Ovary (tissue), 9 donors: ENCODE results near the gene BIN1. TPM values are rescaled to one million over a fixed set of nuclear protein-coding genes. Genes with fewer than 3 reads are reported as not detected.

ENCODE experiments used
- DNase-seq, 5 donors: peaks; one replicate each; pipeline ENCODE4 v3.0.0-alpha.2; 2019 to 2020
- H3K27ac ChIP-seq, 2 donors: fragments of 200-600 bp; one replicate each; pipeline versions ENCODE4 v1.5.1 to v1.8.0; 2019 to 2022
- H3K27me3 ChIP-seq: fragments of 200-600 bp; one replicate; pipeline ENCODE4 v1.8.0; 2022
- H3K36me3 ChIP-seq: fragments of 200-600 bp; sonication (generic); one replicate; pipeline ENCODE4 v1.5.1; 2019
- H3K4me1 ChIP-seq: one replicate; pipeline ENCODE4 v1.8.1; 2013; ENCODE audit warnings: mild to moderate bottlenecking, moderate library complexity; ENCODE audit not compliant: insufficient read depth
- H3K4me3 ChIP-seq: fragments of 200-600 bp; sonication (generic); one replicate; pipeline ENCODE4 v1.5.1; 2017
- H3K9me3 ChIP-seq, 2 donors: fragments of 200-600 bp in 1 of 2; sonication (generic) in 1 of 2; one replicate each; pipeline versions ENCODE4 v1.5.1 to v1.8.1; 2013 to 2019; ENCODE audit warnings: mild to moderate bottlenecking in 1 of 2, moderate library complexity in 1 of 2
- CTCF ChIP-seq, 3 donors: fragments of 450-650 bp in 2 of 3; fragments of 200-600 bp in 1 of 3; IDR thresholded peaks; one replicate each; pipeline versions ENCODE4 v1.5.1 to v1.8.0; 2016 to 2022; ENCODE audit warnings: antibody characterized with exemption in 3 of 3, mild to moderate bottlenecking in 1 of 3
- EP300 ChIP-seq: sonication (generic); formaldehyde crosslinking; IDR thresholded peaks from one replicate; pipeline ENCODE4 v1.6.1; 2017; ENCODE audit warnings: antibody characterized with exemption
- POLR2A ChIP-seq: fragments of 450-650 bp; IDR thresholded peaks from one replicate; pipeline ENCODE4 v1.6.1; 2017; ENCODE audit warnings: antibody characterized with exemption, mild to moderate bottlenecking, moderate library complexity
- WGBS, 3 donors: extraction: QIAGEN DNeasy Blood & Tissue Kit in 1 of 3; methylation state at CpG; one replicate each; pipeline versions ENCODE4 v1.1.5 to v1.1.7; 2013 to 2017; 5-methylcytosine and 5-hydroxymethylcytosine counted together
- intact Hi-C, 4 donors: fragments of 100-400 bp; cut with DNase I; formaldehyde crosslinking; loops; one replicate each; pipeline versions ENCODE4 v1.11.0 to v1.15.1; 2022 to 2023
- polyA plus RNA-seq, 2 donors: library from polyadenylated mRNA; stranded (reverse); fragments of 200-250 nt in 1 of 2; fragments of 350-450 nt in 1 of 2; fragmentation: Illumina TruSeq in 1 of 2; extraction: RNeasy Lipid Tissue Mini Kit (QIAGEN cat#74804) in 1 of 2; gene quantifications; one replicate each; pipeline ENCODE4 v1.2.3, GENCODE V29; 2013 to 2014
- total RNA-seq, 7 donors: library from RNA; depleted of rRNA in 2 of 7; stranded (reverse); fragments of >200 nt in 2 of 7; fragmentation: NEBNext Ultra II Directional in 3 of 7; extraction: Animal tissue kit (Norgen Biotek cat#: 25700) in 3 of 7; gene quantifications; one replicate each; pipeline versions ENCODE4 v1.1.0 to v1.2.4, GENCODE V29; 2016 to 2023
- donor health status: DM: no; HTN: no; CAD: no; lungs with moderate emphysema.
- donor health status: DM: no; HTN: no; CAD: no.
- donor health status: Bipolar disorder and iron deficiency.
- donor health status: DM: yes; HTN: yes; CAD: no.
- donor health status: DM: no; HTN: no; CAD: no.
- donor health status: DM: yes; HTN: yes; CAD: no.

The BIN1 gene
- total and polyA plus RNA-seq, 9 donors, result 16.7 to 77.3 (median 54.0) TPM

- Histone ChIP-seq H3K27ac (no peak overlapping the region), H3K36me3 (no peaks in the 10 kb centered on the region), H3K27me3 (no peaks in the 10 kb centered on the region), H3K4me1 (peaks cover 6% of the 10 kb centered on the region), H3K9me3 (no peaks in the 10 kb centered on the region), H3K4me3 (peak overlapping the region; percentile 41)
- TF ChIP-seq EP300, result no peak
- TF ChIP-seq CTCF (IDR thresholded peaks at IDR 0.05), result peak in 2 of 3 donors; percentile 8 to 31
- WGBS, 3 donors, result 2 to 5% (median 3%) methylated on average over 27 to 29 of the region's 29 CpGs
- intact Hi-C loops, result no loop called here
- peak in 1 of 5 donors; percentile 21 for DNase-seq
Measured at GRCh38 chr2:127024769-127025358, 82.1 kb downstream of the BIN1 start.

DNA sequence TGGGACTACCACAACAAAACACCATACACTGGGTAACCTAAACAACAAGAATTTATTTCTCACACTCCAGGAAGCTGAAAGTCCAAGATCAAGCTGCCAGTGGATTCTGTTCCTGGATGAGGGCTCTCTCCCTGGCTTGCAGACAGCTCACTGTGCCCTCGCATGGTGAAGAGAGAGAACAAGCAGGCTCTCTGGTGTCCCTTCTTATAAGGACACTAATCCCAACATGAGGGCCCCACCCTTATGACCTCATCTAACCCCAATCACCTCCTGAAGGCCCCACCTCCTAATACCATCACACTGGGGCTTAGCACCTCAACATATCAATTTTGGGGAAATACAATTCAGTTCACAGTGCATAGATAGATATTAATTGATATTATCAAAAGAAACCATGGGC, 83.5 kb downstream of the BIN1 start:
- no peaks in the 10 kb centered on the region for H3K36me3 ChIP-seq
- DNase-seq, result no peak
- TF ChIP-seq POLR2A (no peak), CTCF (IDR thresholded peaks at IDR 0.05) (no peak), EP300 (no peak)
- no peaks in the 10 kb centered on the region for H3K27me3 ChIP-seq
- H3K27ac ChIP-seq, result no peak overlapping the region
- H3K9me3 ChIP-seq, result no peaks in the 10 kb centered on the region
- intact Hi-C loops, result no loop called here
- peaks cover 6% of the 10 kb centered on the region for H3K4me1 ChIP-seq
- WGBS, 3 donors, result 91 to 95% (median 92%) methylated on average over 1 of the region's 1 CpG
- no peak overlapping the region for H3K4me3 ChIP-seq

DNA sequence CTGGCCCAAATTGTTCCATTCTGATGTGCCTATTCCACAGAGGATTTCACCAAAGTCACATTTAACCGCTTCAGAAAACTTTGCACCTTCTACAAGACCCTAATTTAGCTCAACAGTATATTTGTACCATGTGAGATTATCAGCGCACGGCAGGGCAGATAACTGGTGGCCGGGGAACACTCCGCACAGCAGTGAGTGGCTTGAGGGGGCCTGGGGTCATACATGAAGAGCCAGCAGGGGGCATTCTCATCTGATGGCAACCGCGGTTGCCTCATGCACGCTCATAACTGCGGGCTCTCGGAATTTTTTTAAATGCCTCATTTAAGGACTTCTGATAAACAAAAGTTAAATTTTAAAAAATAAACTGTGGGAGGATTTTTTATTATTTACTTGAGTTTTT, 84.1 kb downstream of the BIN1 start:
- WGBS, 3 donors, result 87 to 91% (median 89%) methylated on average over 10 of the region's 10 CpGs
- H3K9me3 ChIP-seq, result no peaks in the 10 kb centered on the region

GRCh38 chr2:127020536-127020935, 86.4 kb downstream of the BIN1 start:
- no peak for DNase-seq
- Histone ChIP-seq H3K27me3 (no peaks in the 10 kb centered on the region), H3K4me1 (peaks cover 4% of the 10 kb centered on the region), H3K9me3 (no peaks in the 10 kb centered on the region), H3K27ac (no peak overlapping the region), H3K36me3 (no peaks in the 10 kb centered on the region), H3K4me3 (no peak overlapping the region)
- intact Hi-C loops, result no loop called here
- TF ChIP-seq POLR2A (no peak), EP300 (no peak), CTCF (IDR thresholded peaks at IDR 0.05) (no peak)
- 51 to 73% (median 69%) methylated on average over 3 of the region's 3 CpGs for WGBS, 3 donors

More for the DNA sequence above, 84.1 kb downstream of the BIN1 start:
- Histone ChIP-seq H3K36me3 (no peaks in the 10 kb centered on the region), H3K4me1 (peaks cover 6% of the 10 kb centered on the region), H3K27me3 (no peaks in the 10 kb centered on the region), H3K27ac (no peak overlapping the region), H3K4me3 (no peak overlapping the region)
- no peak for TF ChIP-seq EP300
- no peak for TF ChIP-seq POLR2A
- TF ChIP-seq CTCF (IDR thresholded peaks at IDR 0.05), result no peak
- no peak for DNase-seq
- intact Hi-C loops, result no loop called here
